ENCODE data around the gene BIRC7.

DNA sequence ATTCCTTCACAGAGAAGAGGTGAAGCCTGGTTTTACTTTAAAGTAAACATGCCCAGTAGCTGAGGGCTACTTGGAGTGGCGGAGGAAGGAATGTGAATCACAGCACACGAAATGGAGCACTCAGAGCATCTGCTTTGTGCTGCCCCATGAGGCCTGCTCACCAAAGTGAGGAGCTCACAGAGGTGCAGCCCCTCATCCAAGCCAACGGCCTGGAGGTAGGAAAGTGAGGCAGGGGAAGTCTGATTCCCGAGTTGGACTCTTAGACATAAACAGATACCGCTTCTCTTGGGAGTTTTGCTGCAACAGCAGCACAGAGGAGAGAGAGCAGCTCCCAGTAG lies 23.3 kb upstream of the BIRC7 start:
- TF ChIP-seq, protein P1, sequence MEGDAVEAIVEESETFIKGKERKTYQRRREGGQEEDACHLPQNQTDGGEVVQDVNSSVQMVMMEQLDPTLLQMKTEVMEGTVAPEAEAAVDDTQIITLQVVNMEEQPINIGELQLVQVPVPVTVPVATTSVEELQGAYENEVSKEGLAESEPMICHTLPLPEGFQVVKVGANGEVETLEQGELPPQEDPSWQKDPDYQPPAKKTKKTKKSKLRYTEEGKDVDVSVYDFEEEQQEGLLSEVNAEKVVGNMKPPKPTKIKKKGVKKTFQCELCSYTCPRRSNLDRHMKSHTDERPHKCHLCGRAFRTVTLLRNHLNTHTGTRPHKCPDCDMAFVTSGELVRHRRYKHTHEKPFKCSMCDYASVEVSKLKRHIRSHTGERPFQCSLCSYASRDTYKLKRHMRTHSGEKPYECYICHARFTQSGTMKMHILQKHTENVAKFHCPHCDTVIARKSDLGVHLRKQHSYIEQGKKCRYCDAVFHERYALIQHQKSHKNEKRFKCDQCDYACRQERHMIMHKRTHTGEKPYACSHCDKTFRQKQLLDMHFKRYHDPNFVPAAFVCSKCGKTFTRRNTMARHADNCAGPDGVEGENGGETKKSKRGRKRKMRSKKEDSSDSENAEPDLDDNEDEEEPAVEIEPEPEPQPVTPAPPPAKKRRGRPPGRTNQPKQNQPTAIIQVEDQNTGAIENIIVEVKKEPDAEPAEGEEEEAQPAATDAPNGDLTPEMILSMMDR (conservative IDR thresholded peaks at IDR 0.05): no peak
- TF ChIP-seq EZH2 (IDR thresholded peaks at IDR 0.05; ENCODE audit: low read depth): no peak
